ENCODE data around the gene ELL2. TPM values are rescaled to one million over a fixed set of nuclear protein-coding genes. Genes with fewer than 3 reads are reported as not detected.
A peak's percentile ranks its signal among the peaks of the same experiment; 100 is the strongest.

Gene ELL2
- total and polyA plus RNA-seq, 2 of the 13 experiments (the other 11 are each of a cell fraction or from before 2014, with no cell fraction given): 78.9 to 97.1 TPM

- TF ChIP-seq ZNF704 (CRISPR knock-in tag; IDR thresholded peaks at IDR 0.05; ENCODE audit: borderline replicate concordance): no peak; the same call in 1 of the 2 replicates
- no peak for TF ChIP-seq ZNF124 (CRISPR knock-in tag; IDR thresholded peaks at IDR 0.05)
- TF ChIP-seq ZNF326 (CRISPR knock-in tag; IDR thresholded peaks at IDR 0.05; ENCODE audit: borderline replicate concordance): no peak
- peak; percentile 47; the same call in 1 of the 2 replicates for TF ChIP-seq ZNF777 (CRISPR knock-in tag; IDR thresholded peaks at IDR 0.05)
- no peak for TF ChIP-seq ZNF18 (CRISPR knock-in tag; IDR thresholded peaks at IDR 0.05; ENCODE audit: insufficient replicate concordance)
- TF ChIP-seq ZBTB39 (CRISPR knock-in tag; IDR thresholded peaks at IDR 0.05): 0 out of 2 replicates have a peak, but pooled peaks have one; percentile 36
- TF ChIP-seq ZBTB4 (CRISPR knock-in tag; IDR thresholded peaks at IDR 0.05; ENCODE audit: borderline replicate concordance): no peak
- no peak; a peak in 1 of 4 replicates for TF ChIP-seq HMGXB4 (CRISPR knock-in tag; IDR thresholded peaks at IDR 0.05; ENCODE audit: borderline replicate concordance in 1 of 2, low read depth in 1 of 2)
- TF ChIP-seq PLSCR1 (CRISPR knock-in tag; IDR thresholded peaks at IDR 0.05; ENCODE audit: borderline replicate concordance): no peak
- no peak for TF ChIP-seq KLF12 (CRISPR knock-in tag; IDR thresholded peaks at IDR 0.05; ENCODE audit: borderline replicate concordance)
- TF ChIP-seq FOXJ3 (CRISPR knock-in tag; IDR thresholded peaks at IDR 0.05; ENCODE audit: borderline replicate concordance): peak; percentile 83; the same call in 1 of the 2 replicates
- 0 out of 2 replicates have a peak, but pooled peaks have one; percentile 49 for TF ChIP-seq ARID2 (CRISPR knock-in tag; IDR thresholded peaks at IDR 0.05; ENCODE audit: borderline replicate concordance)
- TF ChIP-seq FIP1L1 (IDR thresholded peaks at IDR 0.05; ENCODE audit: borderline replicate concordance, insufficient read depth, low read depth, low read length): no peak
- no peak for TF ChIP-seq FOXA1 (IDR thresholded peaks at IDR 0.05)
- TF ChIP-seq FOXA1 (CRISPR knock-in tag; IDR thresholded peaks at IDR 0.05): peak; percentile 71
- peak; percentile 32; the same call in 1 of the 2 replicates for TF ChIP-seq GATAD1 (CRISPR knock-in tag; IDR thresholded peaks at IDR 0.05)
Measured at GRCh38 chr5:95862671-95863382, 98.8 kb downstream of the ELL2 start (continued).

Data from HepG2 (cell line).